ENCODE results near the gene AHDC1. TPM values are rescaled to one million over a fixed set of nuclear protein-coding genes. Genes with fewer than 3 reads are reported as not detected.

Gene AHDC1
- total and polyA plus RNA-seq, 10 of the 15 experiments (the other 5 are each of a cell fraction or from before 2014, with no cell fraction given) = 0.21 to 13.0 (median 1.4) TPM

DNA sequence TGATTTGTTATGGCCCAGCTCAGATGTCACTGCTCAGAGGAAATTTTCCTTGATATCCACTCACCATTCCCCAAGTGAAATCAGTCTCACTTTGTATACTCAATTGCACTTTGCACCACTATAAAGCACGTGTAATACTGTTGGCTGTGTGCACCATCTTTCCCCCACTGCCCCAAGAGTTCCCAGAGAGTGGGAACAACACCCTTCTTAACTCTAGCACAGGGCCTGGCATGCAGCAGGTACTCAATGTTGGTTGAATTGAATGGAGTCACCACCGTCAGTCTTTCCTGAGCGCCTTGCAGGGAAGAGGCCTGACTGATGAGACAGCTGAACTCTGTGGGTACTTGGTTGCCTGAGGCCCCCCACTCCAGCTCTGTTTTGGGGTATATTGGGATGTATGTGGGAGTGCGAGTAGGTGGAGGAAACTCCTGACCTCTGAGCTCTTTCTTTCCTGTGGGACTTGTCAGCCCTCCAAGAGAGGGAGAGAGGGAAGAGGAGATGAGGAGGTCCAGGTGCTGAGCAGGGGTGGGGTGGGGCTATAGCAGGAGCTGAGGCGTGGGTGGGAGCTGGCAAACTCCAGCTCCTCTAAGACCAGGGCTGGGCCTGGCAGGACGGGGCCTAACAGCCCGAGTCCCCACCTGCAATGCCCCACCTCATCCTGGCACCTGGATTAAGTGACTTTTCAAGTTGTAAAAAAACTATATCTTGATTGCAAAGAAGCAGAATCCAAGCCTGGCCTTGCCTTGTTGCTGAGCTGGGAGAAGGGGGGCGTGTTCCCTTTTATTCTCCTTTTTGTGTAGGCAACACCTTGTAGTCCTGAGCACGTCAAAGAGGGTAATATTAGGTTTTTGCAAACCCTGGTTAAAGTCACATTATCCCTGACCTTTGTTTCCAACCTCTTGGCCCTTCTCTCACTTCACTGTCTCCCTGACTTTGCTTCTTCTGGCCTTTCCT is 94.5 kb downstream of the AHDC1 start (continued):
- TF ChIP-seq RFX5 (IDR thresholded peaks at IDR 0.05; ENCODE audit: low read depth, low read length) (no peak), MTA2 (IDR thresholded peaks at IDR 0.05; ENCODE audit: low read depth) (no peak), JUND (IDR thresholded peaks at IDR 0.05; ENCODE audit: low read depth, low read length) (no peak), JUNB (IDR thresholded peaks at IDR 0.05) (no peak), CHD1 (IDR thresholded peaks at IDR 0.05; ENCODE audit: low read depth, low read length) (no peak)
- TF ChIP-seq, protein P1, sequence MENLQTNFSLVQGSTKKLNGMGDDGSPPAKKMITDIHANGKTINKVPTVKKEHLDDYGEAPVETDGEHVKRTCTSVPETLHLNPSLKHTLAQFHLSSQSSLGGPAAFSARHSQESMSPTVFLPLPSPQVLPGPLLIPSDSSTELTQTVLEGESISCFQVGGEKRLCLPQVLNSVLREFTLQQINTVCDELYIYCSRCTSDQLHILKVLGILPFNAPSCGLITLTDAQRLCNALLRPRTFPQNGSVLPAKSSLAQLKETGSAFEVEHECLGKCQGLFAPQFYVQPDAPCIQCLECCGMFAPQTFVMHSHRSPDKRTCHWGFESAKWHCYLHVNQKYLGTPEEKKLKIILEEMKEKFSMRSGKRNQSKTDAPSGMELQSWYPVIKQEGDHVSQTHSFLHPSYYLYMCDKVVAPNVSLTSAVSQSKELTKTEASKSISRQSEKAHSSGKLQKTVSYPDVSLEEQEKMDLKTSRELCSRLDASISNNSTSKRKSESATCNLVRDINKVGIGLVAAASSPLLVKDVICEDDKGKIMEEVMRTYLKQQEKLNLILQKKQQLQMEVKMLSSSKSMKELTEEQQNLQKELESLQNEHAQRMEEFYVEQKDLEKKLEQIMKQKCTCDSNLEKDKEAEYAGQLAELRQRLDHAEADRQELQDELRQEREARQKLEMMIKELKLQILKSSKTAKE (IDR thresholded peaks at IDR 0.05; ENCODE audit: low read depth, poor library complexity, severe bottlenecking) = no peak

DNA sequence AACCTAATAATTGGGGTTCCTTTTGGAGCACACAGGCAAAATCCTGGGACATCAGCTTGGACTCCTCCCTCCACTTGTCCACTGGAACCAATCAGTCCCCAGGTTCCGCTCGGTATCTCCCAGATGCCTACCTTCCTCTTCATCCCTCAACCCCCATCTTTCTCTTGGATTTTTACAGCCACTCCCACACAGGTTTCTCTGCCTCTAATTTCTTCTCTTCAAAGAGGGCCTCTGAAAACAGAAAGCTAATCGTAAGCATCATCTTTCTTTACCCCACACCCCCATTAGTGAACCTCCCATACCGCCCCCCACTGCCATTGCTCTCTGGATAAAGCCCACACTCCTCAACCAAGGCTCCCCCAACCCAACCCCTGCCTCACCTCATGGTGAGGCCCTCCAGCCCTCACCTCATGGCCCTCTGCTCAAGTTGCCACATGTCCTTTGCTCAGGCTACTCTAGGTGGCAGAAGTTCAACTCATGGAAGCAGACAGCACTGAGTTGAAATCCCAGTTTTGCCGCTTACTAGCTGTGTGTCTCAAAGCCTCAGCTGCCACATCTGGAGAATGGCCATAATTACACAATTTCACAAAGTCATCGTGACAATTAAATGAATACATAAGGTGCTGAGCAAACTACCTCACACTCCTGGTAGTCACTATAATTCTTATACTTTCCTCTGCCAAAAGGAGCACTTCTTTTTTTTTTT is 95.8 kb downstream of the AHDC1 start:
- in situ Hi-C loops (cut with MboI) (no loop called here), intact Hi-C loops (cut with micrococcal nuclease; ENCODE audit: unreplicated experiment) (no loop called here)
- SMC1A ChIA-PET (ENCODE audit: uncharacterized antibody, unreplicated experiment) = interaction anchor here (0.6 to 1.2 kb wide), 5 partner anchors 14 to 98 kb away, joined by 3 to 7 read pairs (median 3); no protein-coding TSS in a partner anchor
- ATAC-seq = peak; percentile 38; the same call in 2 of the 3 replicates
- H3K9ac ChIP-seq (ENCODE audit: control insufficient read depth, insufficient read depth, low read length) = no peak overlapping the region
- no peaks in the 10 kb centered on the region for H3K36me3 ChIP-seq (ENCODE audit: control insufficient read depth in 2 of 2, insufficient read depth in 2 of 2, low read length in 1 of 2)
- no peak overlapping the region for H2AFZ ChIP-seq (ENCODE audit: control insufficient read depth, low read depth, low read length)
- no peak overlapping the region for H3K4me2 ChIP-seq (ENCODE audit: control insufficient read depth, insufficient read depth)
- WGBS (ENCODE audit: insufficient coverage, insufficient replicate concordance, low lambda C conversion rate, missing lambda C conversion rate) = 89% methylated on average over 6 of the region's 6 CpGs
- H3K9me3 ChIP-seq (replicated peaks; ENCODE audit: control insufficient read depth, insufficient read depth, low read length) = no peaks in the 10 kb centered on the region
- no peaks in the 10 kb centered on the region for H3K4me1 ChIP-seq (ENCODE audit: control insufficient read depth, insufficient read depth, low read length)
- TF ChIP-seq, protein P2, sequence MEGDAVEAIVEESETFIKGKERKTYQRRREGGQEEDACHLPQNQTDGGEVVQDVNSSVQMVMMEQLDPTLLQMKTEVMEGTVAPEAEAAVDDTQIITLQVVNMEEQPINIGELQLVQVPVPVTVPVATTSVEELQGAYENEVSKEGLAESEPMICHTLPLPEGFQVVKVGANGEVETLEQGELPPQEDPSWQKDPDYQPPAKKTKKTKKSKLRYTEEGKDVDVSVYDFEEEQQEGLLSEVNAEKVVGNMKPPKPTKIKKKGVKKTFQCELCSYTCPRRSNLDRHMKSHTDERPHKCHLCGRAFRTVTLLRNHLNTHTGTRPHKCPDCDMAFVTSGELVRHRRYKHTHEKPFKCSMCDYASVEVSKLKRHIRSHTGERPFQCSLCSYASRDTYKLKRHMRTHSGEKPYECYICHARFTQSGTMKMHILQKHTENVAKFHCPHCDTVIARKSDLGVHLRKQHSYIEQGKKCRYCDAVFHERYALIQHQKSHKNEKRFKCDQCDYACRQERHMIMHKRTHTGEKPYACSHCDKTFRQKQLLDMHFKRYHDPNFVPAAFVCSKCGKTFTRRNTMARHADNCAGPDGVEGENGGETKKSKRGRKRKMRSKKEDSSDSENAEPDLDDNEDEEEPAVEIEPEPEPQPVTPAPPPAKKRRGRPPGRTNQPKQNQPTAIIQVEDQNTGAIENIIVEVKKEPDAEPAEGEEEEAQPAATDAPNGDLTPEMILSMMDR (IDR thresholded peaks at IDR 0.05 in 2 of 3, conservative IDR thresholded peaks at IDR 0.05 in 1 of 3; ENCODE audit: control insufficient read depth in 2 of 3, extremely low read depth in 1 of 3, insufficient read depth in 1 of 3, low read depth in 3 of 3, low read length in 3 of 3) = peak in 2 of 3 experiments; percentile 4 to 13; a peak in 1 of 6 replicates
- TF ChIP-seq TCF3 (IDR thresholded peaks at IDR 0.05; ENCODE audit: borderline replicate concordance, insufficient read depth, low read depth, low read length) = no peak
- no peaks in the 10 kb centered on the region for H4K20me1 ChIP-seq (ENCODE audit: control insufficient read depth, insufficient read depth)
- RAD21 ChIA-PET (ENCODE audit: unreplicated experiment) = interaction anchor here (0.7 to 1.5 kb wide), 3 partner anchors 48 to 92 kb away, joined by 3 to 5 read pairs (median 3); no protein-coding TSS in a partner anchor
- H3K27ac ChIP-seq (ENCODE audit: control insufficient read depth, insufficient read depth) = no peak overlapping the region
- no peaks in the 10 kb centered on the region for H3K27me3 ChIP-seq (replicated peaks in 1 of 2; ENCODE audit: control insufficient read depth in 2 of 2, insufficient read depth in 2 of 2, low read length in 1 of 2)
- BruUV-seq (replicated peaks) = no TSS peak
- FAIRE-seq = no peak
- no peak overlapping the region for H3K4me3 ChIP-seq
- CTCF ChIA-PET = interaction anchor here (0.6 to 1.3 kb wide), 3 partner anchors 20 to 99 kb away, joined by 3 read pairs; no protein-coding TSS in a partner anchor
- no peaks in the 10 kb centered on the region for H3K79me2 ChIP-seq (ENCODE audit: control insufficient read depth, insufficient read depth, low read length)
- no peak for DNase-seq (ENCODE audit: low read depth, low spot score)
- POLR2A ChIA-PET = interaction anchor here (0.6 to 1.0 kb wide), 3 partner anchors 48 to 107 kb away, joined by 3 to 4 read pairs (median 4); no protein-coding TSS in a partner anchor
